ENCODE measurements around the gene KIF2A. TPM values are rescaled to one million over a fixed set of nuclear protein-coding genes. Genes with fewer than 3 reads are reported as not detected.

KIF2A gene
- total and polyA plus RNA-seq, 9 of the 15 experiments (the other 6 are each of a cell fraction or from before 2014, with no cell fraction given) = 42.6 to 126 (median 77.6) TPM

GRCh38 chr5:62431735-62432620 is 126.0 kb downstream of the KIF2A start (continued):
- no peak for TF ChIP-seq ZNF280B (CRISPR knock-in tag; IDR thresholded peaks at IDR 0.05)
- 0 out of 2 replicates have a peak, but pooled peaks have one; percentile 13 for TF ChIP-seq CEBPG (CRISPR knock-in tag; IDR thresholded peaks at IDR 0.05)
- TF ChIP-seq CEBPG (tag; conservative IDR thresholded peaks at IDR 0.05 in 1 of 2, IDR thresholded peaks at IDR 0.05 in 1 of 2) = peak in 1 of 2 experiments; percentile 33; a peak in 1 of 4 replicates
- 0 out of 2 replicates have a peak, but pooled peaks have one; percentile 43 for TF ChIP-seq CUX1 (CRISPR knock-in tag; IDR thresholded peaks at IDR 0.05)
- no peak for TF ChIP-seq PHF20 (IDR thresholded peaks at IDR 0.05; ENCODE audit: partially characterized antibody)
- TF ChIP-seq GATA2 (CRISPR knock-in tag; IDR thresholded peaks at IDR 0.05) = no peak
- no peak for TF ChIP-seq ETS1 (conservative IDR thresholded peaks at IDR 0.05; ENCODE audit: control insufficient read depth, low read depth, low read length)
- peak; percentile 67 for TF ChIP-seq ZNF589 (CRISPR knock-in tag; IDR thresholded peaks at IDR 0.05; ENCODE audit: low read depth)
- no peak for TF ChIP-seq CREBBP (IDR thresholded peaks at IDR 0.05; ENCODE audit: low read depth, low read length)
- no peak for TF ChIP-seq ZNF444 (CRISPR knock-in tag; IDR thresholded peaks at IDR 0.05)
- TF ChIP-seq SMAD4 (CRISPR knock-in tag; conservative IDR thresholded peaks at IDR 0.05) = 0 out of 2 replicates have a peak, but pooled peaks have one; percentile 12
- no peak for TF ChIP-seq SRSF3 (IDR thresholded peaks at IDR 0.05; ENCODE audit: insufficient read depth, low read length)
- no peak for TF ChIP-seq LCOR (CRISPR knock-in tag; IDR thresholded peaks at IDR 0.05)
- TF ChIP-seq CBFB (CRISPR knock-in tag; IDR thresholded peaks at IDR 0.05) = no peak
- TF ChIP-seq POU5F1 (IDR thresholded peaks at IDR 0.05; ENCODE audit: borderline replicate concordance, low read depth, low read length, partially characterized antibody) = no peak
- TF ChIP-seq ZNF143 (CRISPR knock-in tag; IDR thresholded peaks at IDR 0.05) = no peak
- 0 out of 2 replicates have a peak, but pooled peaks have one; percentile 3 for TF ChIP-seq TEAD4 (IDR thresholded peaks at IDR 0.05; ENCODE audit: low read length)
- TF ChIP-seq TEAD4 (CRISPR knock-in tag; IDR thresholded peaks at IDR 0.05; ENCODE audit: borderline replicate concordance) = no peak
- TF ChIP-seq YBX1 (IDR thresholded peaks at IDR 0.05) = no peak
- no peak for TF ChIP-seq RFX7 (CRISPR knock-in tag; IDR thresholded peaks at IDR 0.05)
